HCT116 (cell line): Measurements from ENCODE around the gene ANO10. TPM values are rescaled to one million over a fixed set of nuclear protein-coding genes. Genes with fewer than 3 reads are reported as not detected.

Experiments used
- ATAC-seq: fragments of 200-7000 bp; cut with Tn5 transposase; 2 replicates; pipeline ENCODE4 v1.9.1; 2020; ENCODE audit warnings: mild to moderate bottlenecking, moderate library complexity
- BruUV-seq: library from RNA; stranded (reverse); fragments of 400-500 nt; replicated peaks from 2 replicates; lab custom pipeline; 2021; lab: Mats Ljungman, UMichigan
- CTCF ChIA-PET: fragments of 300-600 bp; sonication (Branson Sonifier 250); formaldehyde crosslinking; loops from one replicate; lab custom pipeline; 2021; ENCODE audit warnings: antibody characterized with exemption; lab: Charles Lee
- POLR2A ChIA-PET: fragments of 300-600, 350-600 bp; sonication (Branson Sonifier 250); formaldehyde crosslinking; loops from one replicate; lab custom pipeline; 2021; ENCODE audit warnings: antibody characterized with exemption; lab: Charles Lee
- RAD21 ChIA-PET, 2 experiments: fragments of 300-600 bp; sonication (Branson Sonifier 250); formaldehyde crosslinking; loops; one replicate each; lab custom pipeline; 2023; ENCODE audit warnings: low total read pairs in 2 of 2; ENCODE audit not compliant: uncharacterized antibody in 2 of 2, unreplicated experiment in 2 of 2, low non-redundant PET in 1 of 2; lab: Charles Lee
- DNase-seq: peaks from one replicate; pipeline ENCODE4 v3.0.0-alpha.2; 2010; ENCODE audit warnings: low read depth, low spot score
- H2AFZ ChIP-seq: fragments of 200-600 bp; shearing (Covaris generic), sonication (generic); 2 replicates; pipeline ENCODE4 v1.6.1; 2017; ENCODE audit warnings: low read depth, mixed run types, mixed read lengths, antibody characterized with exemption, low read length; ENCODE audit not compliant: poor library complexity, severe bottlenecking
- H3K27ac ChIP-seq: 2 replicates; pipeline ENCODE4 v1.5.1; 2012; ENCODE audit warnings: low read depth, low read length
- H3K27me3 ChIP-seq: fragments of 200-600 bp; sonication (generic); 2 replicates; pipeline ENCODE4 v1.6.1; 2016; ENCODE audit warnings: mixed run types, low read length, mixed read lengths; ENCODE audit not compliant: insufficient read depth
- H3K36me3 ChIP-seq, 2 experiments: fragments of 200-500 bp in 1 of 2; fragments of 200-600 bp in 1 of 2; sonication (Bioruptor generic) in 1 of 2; sonication (generic) in 1 of 2; 2 replicates each; pipeline versions ENCODE4 v1.5.1 to v1.6.1; 2014 to 2016; ENCODE audit warnings: low read length in 2 of 2, inconsistent platforms in 1 of 2, mixed read lengths in 1 of 2, mixed run types in 1 of 2; ENCODE audit not compliant: insufficient read depth in 2 of 2, control insufficient read depth in 1 of 2
- H3K4me1 ChIP-seq, 2 experiments: fragments of 200-600 bp in 1 of 2; sonication (generic) in 1 of 2; 2 replicates each; pipeline versions ENCODE4 v1.5.1 to v1.6.1; 2012 to 2017; ENCODE audit warnings: low read length in 2 of 2, inconsistent platforms in 1 of 2, mild to moderate bottlenecking in 1 of 2, mixed read lengths in 1 of 2, mixed run types in 1 of 2, moderate library complexity in 1 of 2; ENCODE audit not compliant: insufficient read depth in 2 of 2, control insufficient read depth in 1 of 2
- H3K4me2 ChIP-seq: fragments of 200-600 bp; sonication (generic); 2 replicates; pipeline ENCODE4 v1.6.1; 2017; ENCODE audit warnings: mixed run types, low read length, mixed read lengths
- H3K4me3 ChIP-seq, 2 experiments: fragments of 200-600 bp in 1 of 2; sonication (generic) in 1 of 2; replicated peaks in 1 of 2; 2 replicates each; pipeline ENCODE4 v1.5.1; 2011 to 2016; ENCODE audit warnings: low read length in 2 of 2, control low read depth in 1 of 2, low read depth in 1 of 2, mild to moderate bottlenecking in 1 of 2, mixed read lengths in 1 of 2, mixed run types in 1 of 2
- H3K79me2 ChIP-seq: fragments of 200-600 bp; sonication (generic); 2 replicates; pipeline ENCODE4 v1.6.1; 2017; ENCODE audit warnings: mild to moderate bottlenecking, mixed run types, low read length, moderate library complexity, mixed read lengths; ENCODE audit not compliant: insufficient read depth
- H3K9ac ChIP-seq: fragments of 200-600 bp; sonication (generic); 2 replicates; pipeline ENCODE4 v1.6.1; 2016; ENCODE audit warnings: low read length, mixed read lengths
- H3K9me2 ChIP-seq: fragments of 200-600 bp; sonication (generic), shearing (Covaris generic); 2 replicates; pipeline ENCODE4 v1.6.1; 2017; ENCODE audit warnings: mixed run types, mild to moderate bottlenecking, moderate library complexity; ENCODE audit not compliant: insufficient read depth
- H3K9me3 ChIP-seq, 2 experiments: fragments of 200-500 bp in 1 of 2; fragments of 200-600 bp in 1 of 2; sonication (Bioruptor generic) in 1 of 2; sonication (generic) in 1 of 2; 2 replicates each; pipeline ENCODE4 v1.6.1; 2014 to 2017; ENCODE audit warnings: low read length in 2 of 2, mixed read lengths in 2 of 2, inconsistent platforms in 1 of 2, low read depth in 1 of 2, mild to moderate bottlenecking in 1 of 2, mixed run types in 1 of 2, moderate library complexity in 1 of 2; ENCODE audit not compliant: control insufficient read depth in 1 of 2, insufficient read depth in 1 of 2
- H4K20me1 ChIP-seq: fragments of 200-600 bp; sonication (generic), shearing (Covaris generic); 2 replicates; pipeline ENCODE4 v1.6.1; 2017; ENCODE audit warnings: mixed run types, mild to moderate bottlenecking, moderate library complexity; ENCODE audit not compliant: insufficient read depth
- ATF3 ChIP-seq: IDR thresholded peaks from 2 replicates; pipeline ENCODE4 v1.6.1; 2012
- CBX3 ChIP-seq: IDR thresholded peaks from 2 replicates; pipeline ENCODE4 v1.6.1; 2012; ENCODE audit warnings: low read depth
- CTCF ChIP-seq, 3 experiments: fragments of 200-600 bp in 1 of 3; sonication (generic) in 1 of 3; IDR thresholded peaks in 2 of 3; conservative IDR thresholded peaks in 1 of 3; 2 replicates each; pipeline ENCODE4 v1.5.1; 2012 to 2017; ENCODE audit warnings: low read depth in 2 of 3, low read length in 2 of 3, antibody characterized with exemption in 1 of 3, borderline replicate concordance in 1 of 3, control low read depth in 1 of 3, mild to moderate bottlenecking in 1 of 3, mixed read lengths in 1 of 3, mixed run types in 1 of 3, moderate library complexity in 1 of 3; ENCODE audit not compliant: insufficient read depth in 1 of 3
- EGR1 ChIP-seq: IDR thresholded peaks from 2 replicates; pipeline ENCODE4 v1.6.1; 2012; ENCODE audit warnings: low read depth
- ELF1 ChIP-seq: IDR thresholded peaks from 2 replicates; pipeline ENCODE4 v1.6.1; 2012; ENCODE audit warnings: low read depth, borderline replicate concordance
- EZH2 ChIP-seq: fragments of 200-600 bp; sonication (generic); IDR thresholded peaks from 2 replicates; pipeline ENCODE4 v1.6.1; 2017; ENCODE audit warnings: antibody characterized with exemption, mixed run types
- EZH2phosphoT487 ChIP-seq: fragments of 200-600 bp; IDR thresholded peaks from 2 replicates; pipeline ENCODE4 v1.6.1; 2018; ENCODE audit warnings: antibody characterized with exemption, borderline replicate concordance
- JUND ChIP-seq: IDR thresholded peaks from 2 replicates; pipeline ENCODE4 v1.6.1; 2012
- MAX ChIP-seq: IDR thresholded peaks from 2 replicates; pipeline ENCODE4 v1.6.1; 2012
- POLR2A ChIP-seq: IDR thresholded peaks from 2 replicates; pipeline ENCODE4 v1.7.0; 2011; ENCODE audit warnings: borderline replicate concordance; ENCODE audit not compliant: insufficient read depth, insufficient read length; ENCODE audit errors: extremely low read depth
- POLR2AphosphoS5 ChIP-seq: IDR thresholded peaks from 2 replicates; pipeline ENCODE4 v1.6.1; 2011; ENCODE audit warnings: mild to moderate bottlenecking, low read depth, low read length, moderate library complexity
- RAD21 ChIP-seq: IDR thresholded peaks from 2 replicates; pipeline ENCODE4 v1.6.1; 2012; ENCODE audit warnings: low read depth, mild to moderate bottlenecking
- SIN3A ChIP-seq: IDR thresholded peaks from 2 replicates; pipeline ENCODE4 v1.6.1; 2012; ENCODE audit warnings: low read depth
- SRF ChIP-seq: IDR thresholded peaks from 2 replicates; pipeline ENCODE4 v1.6.1; 2012; ENCODE audit warnings: low read depth
- TCF7L2 ChIP-seq: IDR thresholded peaks from 2 replicates; pipeline ENCODE4 v1.7.0; 2011; ENCODE audit warnings: borderline replicate concordance, inconsistent platforms; ENCODE audit not compliant: insufficient read depth, insufficient read length; ENCODE audit errors: extremely low read depth
- YY1 ChIP-seq: IDR thresholded peaks from 2 replicates; pipeline ENCODE4 v1.6.1; 2011; ENCODE audit warnings: low read length, low read depth, moderate library complexity, mild to moderate bottlenecking; ENCODE audit not compliant: insufficient replicate concordance; ENCODE audit errors: extremely low read depth
- ZFX ChIP-seq: fragments of 450-650 bp; IDR thresholded peaks from 2 replicates; pipeline ENCODE4 v1.6.1; 2017
- ZNF274 ChIP-seq: fragments of 200-500 bp; sonication (Bioruptor generic); IDR thresholded peaks from 2 replicates; pipeline ENCODE4 v1.6.1; 2014; ENCODE audit warnings: mild to moderate bottlenecking, low read depth, low read length, inconsistent platforms
- intact Hi-C: fragments of 100-400 bp; cut with micrococcal nuclease; formaldehyde crosslinking; loops from 2 replicates; pipeline ENCODE4 v1.10.0; 2022
- total RNA-seq: library from RNA; stranded (reverse); gene quantifications from one replicate; pipeline ENCODE4 v1.2.1, GENCODE V29; 2021; ENCODE audit not compliant: unreplicated experiment

Gene ANO10
- total RNA-seq, 1 experiment from 2014 or later, result 13.3 TPM

- DNase-seq, result no peak
- POLR2A ChIA-PET, result no interaction called here
- Histone ChIP-seq H3K9me2 (no peaks in the 10 kb centered on the region), H3K27ac (no peak overlapping the region), H3K9me3 (no peaks in the 10 kb centered on the region), H3K27me3 (no peaks in the 10 kb centered on the region), H3K4me3 (no peak overlapping the region)
- BruUV-seq, result no TSS peak
- CTCF ChIA-PET, result no interaction called here
- TF ChIP-seq EZH2phosphoT487 (no peak), CBX3 (no peak), ZFX (no peak), EZH2 (no peak), SRF (no peak), POLR2AphosphoS5 (no peak), MAX (no peak), EGR1 (no peak), SIN3A (no peak), JUND (no peak), ZNF274 (no peak), TCF7L2 (no peak), YY1 (no peak), POLR2A (no peak), CTCF (IDR thresholded peaks at IDR 0.05 in 2 of 3, conservative IDR thresholded peaks at IDR 0.05 in 1 of 3; ENCODE audit: borderline replicate concordance in 1 of 3, insufficient read depth in 1 of 3, low read depth in 2 of 3, low read length in 2 of 3) (no peak), ELF1 (no peak), ATF3 (no peak), RAD21 (no peak)
- TF ChIP-seq, all 23 proteins: peak for 0
- no peak overlapping the region for H3K4me2 ChIP-seq
- intact Hi-C loops, result no loop called here
- H3K4me1 ChIP-seq, result no peaks in the 10 kb centered on the region
- RAD21 ChIA-PET, result no interaction called here
- no peaks in the 10 kb centered on the region for H3K79me2 ChIP-seq
- no peak for ATAC-seq
- H4K20me1 ChIP-seq, result no peaks in the 10 kb centered on the region
- no peak overlapping the region for H2AFZ ChIP-seq
- no peaks in the 10 kb centered on the region for H3K36me3 ChIP-seq
- no peak overlapping the region for H3K9ac ChIP-seq
Measured at GRCh38 chr3:43423142-43423541, 198.7 kb downstream of the ANO10 start.
